ENCODE results near the gene S100A2. TPM values are rescaled to one million over a fixed set of nuclear protein-coding genes. Genes with fewer than 3 reads are reported as not detected.

Gene S100A2
- total RNA-seq (2014; rRNA removed) = 23.3 and 24.8 TPM in 2 replicates
- polyA plus RNA-seq (2012) = 87.2 TPM

- DNase-seq (ENCODE audit: low read depth) = peak; percentile 97
These were observed at the start of gene S100A2 for GRCh38 chr1:153565529-153566374. TSS of gene S100A2 (minus strand) at chr1:153565844. CDS start at chr1:153563877, 1,967 bp downstream.

GRCh38 chr1:153615406-153615805, 49.8 kb upstream of the S100A2 start:
- no peak for DNase-seq (ENCODE audit: low read depth)

- DNase-seq (ENCODE audit: low read depth) = no peak
These were observed 49.3 kb upstream of the S100A2 start for GRCh38 chr1:153614906-153615305.

GRCh38 chr1:153614189-153614900, 48.7 kb upstream of the S100A2 start:
- DNase-seq (ENCODE audit: low read depth) = no peak

- DNase-seq (ENCODE audit: low read depth) = no peak
These were observed 47.8 kb upstream of the S100A2 start for GRCh38 chr1:153613406-153613805.

GRCh38 chr1:153612755-153613331, 47.2 kb upstream of the S100A2 start, which contains the start of gene S100A16:
TSS of gene S100A16 (minus strand) at chr1:153613137. CDS start at chr1:153608151, 4,986 bp downstream.
- peak; percentile 83 for DNase-seq (ENCODE audit: low read depth)

GRCh38 chr1:153612111-153612754, 46.6 kb upstream of the S100A2 start:
- DNase-seq (ENCODE audit: low read depth) = no peak

GRCh38 chr1:153611356-153611755, 45.7 kb upstream of the S100A2 start:
- DNase-seq (ENCODE audit: low read depth) = no peak

GRCh38 chr1:153610811-153611301, 45.2 kb upstream of the S100A2 start:
- DNase-seq (ENCODE audit: low read depth) = peak; percentile 67

- peak; percentile 73 for DNase-seq (ENCODE audit: low read depth)
These were observed 44.7 kb upstream of the S100A2 start for GRCh38 chr1:153610334-153610733.

- no peak for DNase-seq (ENCODE audit: low read depth)
These were observed 43.9 kb upstream of the S100A2 start for GRCh38 chr1:153609585-153609907.

- peak; percentile 96 for DNase-seq (ENCODE audit: low read depth)
These were observed 43.3 kb upstream of the S100A2 start for GRCh38 chr1:153608742-153609584.

GRCh38 chr1:153608089-153608682, 42.5 kb upstream of the S100A2 start:
- no peak for DNase-seq (ENCODE audit: low read depth)

- DNase-seq (ENCODE audit: low read depth) = no peak
These were observed 41.7 kb upstream of the S100A2 start for GRCh38 chr1:153607381-153607780.

GRCh38 chr1:153606194-153606593, 40.5 kb upstream of the S100A2 start:
- DNase-seq (ENCODE audit: low read depth) = no peak

- no peak for DNase-seq (ENCODE audit: low read depth)
These were observed 37.1 kb upstream of the S100A2 start for GRCh38 chr1:153602749-153603148.

- DNase-seq (ENCODE audit: low read depth) = no peak
These were observed 34.2 kb upstream of the S100A2 start for GRCh38 chr1:153599847-153600246.

- DNase-seq (ENCODE audit: low read depth) = peak; percentile 99
These were observed 32.9 kb upstream of the S100A2 start for GRCh38 chr1:153598309-153599172.

- DNase-seq (ENCODE audit: low read depth) = peak; percentile 90
These were observed 31.6 kb upstream of the S100A2 start for GRCh38 chr1:153597206-153597605.
